Measurements from ENCODE around the gene SLF1.

The SLF1 gene

DNA sequence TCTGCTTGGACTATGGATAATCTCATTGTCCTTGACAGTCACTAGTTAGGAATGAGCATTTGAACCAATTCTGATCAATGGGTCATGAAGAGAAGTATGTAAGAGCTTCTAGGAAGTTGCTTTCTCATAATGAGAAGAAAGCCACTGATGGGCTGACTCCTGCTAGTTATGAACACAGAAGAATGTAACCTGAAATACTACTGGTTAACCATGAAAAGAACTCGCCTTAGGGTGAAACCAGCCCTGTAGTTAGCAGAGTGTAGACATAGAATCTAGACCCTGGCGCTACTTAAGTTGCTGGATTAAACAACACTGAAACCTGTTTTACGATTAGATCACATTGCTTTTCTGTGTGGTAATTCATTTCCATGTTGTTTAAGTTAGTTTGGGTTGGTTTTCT, 26.6 kb downstream of the SLF1 start:
- no peaks in the 10 kb centered on the region for H3K27me3 ChIP-seq (ENCODE audit: insufficient read depth, low read length, poor library complexity)
- no peak overlapping the region for H3K4me2 ChIP-seq (ENCODE audit: insufficient read depth, low read length)
- no peak overlapping the region for H2AFZ ChIP-seq (ENCODE audit: low read depth, low read length)
- H3K4me1 ChIP-seq (ENCODE audit: insufficient read depth, low read length) = no peaks in the 10 kb centered on the region
- H3K79me2 ChIP-seq (ENCODE audit: insufficient read depth, low read length) = peaks cover 15% of the 10 kb centered on the region
- no peak overlapping the region for H3K4me3 ChIP-seq (ENCODE audit: low read depth in 1 of 2, low read length in 2 of 2)
- H3K27ac ChIP-seq (ENCODE audit: low read length) = no peak overlapping the region
- peaks cover 57% of the 10 kb centered on the region for H3K36me3 ChIP-seq (ENCODE audit: insufficient read depth, low read length)
- no peak for DNase-seq
- peaks cover 4% of the 10 kb centered on the region for H3K9me3 ChIP-seq (ENCODE audit: insufficient read depth, low read length, severe bottlenecking)
- ATAC-seq (ENCODE audit: insufficient read depth, low read depth) = no peak
- H4K20me1 ChIP-seq (ENCODE audit: insufficient read depth, low read length) = no peaks in the 10 kb centered on the region
- TF ChIP-seq, protein P1, sequence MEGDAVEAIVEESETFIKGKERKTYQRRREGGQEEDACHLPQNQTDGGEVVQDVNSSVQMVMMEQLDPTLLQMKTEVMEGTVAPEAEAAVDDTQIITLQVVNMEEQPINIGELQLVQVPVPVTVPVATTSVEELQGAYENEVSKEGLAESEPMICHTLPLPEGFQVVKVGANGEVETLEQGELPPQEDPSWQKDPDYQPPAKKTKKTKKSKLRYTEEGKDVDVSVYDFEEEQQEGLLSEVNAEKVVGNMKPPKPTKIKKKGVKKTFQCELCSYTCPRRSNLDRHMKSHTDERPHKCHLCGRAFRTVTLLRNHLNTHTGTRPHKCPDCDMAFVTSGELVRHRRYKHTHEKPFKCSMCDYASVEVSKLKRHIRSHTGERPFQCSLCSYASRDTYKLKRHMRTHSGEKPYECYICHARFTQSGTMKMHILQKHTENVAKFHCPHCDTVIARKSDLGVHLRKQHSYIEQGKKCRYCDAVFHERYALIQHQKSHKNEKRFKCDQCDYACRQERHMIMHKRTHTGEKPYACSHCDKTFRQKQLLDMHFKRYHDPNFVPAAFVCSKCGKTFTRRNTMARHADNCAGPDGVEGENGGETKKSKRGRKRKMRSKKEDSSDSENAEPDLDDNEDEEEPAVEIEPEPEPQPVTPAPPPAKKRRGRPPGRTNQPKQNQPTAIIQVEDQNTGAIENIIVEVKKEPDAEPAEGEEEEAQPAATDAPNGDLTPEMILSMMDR (IDR thresholded peaks at IDR 0.05; ENCODE audit: borderline replicate concordance, extremely low read depth, low read length, poor library complexity, severe bottlenecking) = no peak
- TF ChIP-seq EZH2 (IDR thresholded peaks at IDR 0.05; ENCODE audit: borderline replicate concordance, low read depth, low read length, severe bottlenecking) = no peak
- H3K9ac ChIP-seq (ENCODE audit: low read depth, low read length) = no peak overlapping the region

- no peak overlapping the region for H3K4me2 ChIP-seq (ENCODE audit: insufficient read depth, low read length)
- DNase-seq (no peak), ATAC-seq (ENCODE audit: insufficient read depth, low read depth) (no peak)
- no peak overlapping the region for H2AFZ ChIP-seq (ENCODE audit: low read depth, low read length)
- no peaks in the 10 kb centered on the region for H3K9me3 ChIP-seq (ENCODE audit: insufficient read depth, low read length, severe bottlenecking)
- no peak overlapping the region for H3K9ac ChIP-seq (ENCODE audit: low read depth, low read length)
- no peak overlapping the region for H3K4me3 ChIP-seq (ENCODE audit: low read depth in 1 of 2, low read length in 2 of 2)
- no peak overlapping the region for H3K27ac ChIP-seq (ENCODE audit: low read length)
- no peaks in the 10 kb centered on the region for H3K79me2 ChIP-seq (ENCODE audit: insufficient read depth, low read length)
- TF ChIP-seq, protein P1 (IDR thresholded peaks at IDR 0.05; ENCODE audit: borderline replicate concordance, extremely low read depth, low read length, poor library complexity, severe bottlenecking) = no peak
- TF ChIP-seq EZH2 (IDR thresholded peaks at IDR 0.05; ENCODE audit: borderline replicate concordance, low read depth, low read length, severe bottlenecking) = no peak
- H3K4me1 ChIP-seq (ENCODE audit: insufficient read depth, low read length) = no peaks in the 10 kb centered on the region
- H4K20me1 ChIP-seq (ENCODE audit: insufficient read depth, low read length) = no peaks in the 10 kb centered on the region
- H3K27me3 ChIP-seq (ENCODE audit: insufficient read depth, low read length, poor library complexity) = no peaks in the 10 kb centered on the region
- peaks cover 56% of the 10 kb centered on the region for H3K36me3 ChIP-seq (ENCODE audit: insufficient read depth, low read length)
Measured at GRCh38 chr5:94646758-94647157, 28.3 kb downstream of the SLF1 start.

- Histone ChIP-seq H2AFZ (ENCODE audit: low read depth, low read length) (no peak overlapping the region), H3K4me3 (ENCODE audit: low read depth in 1 of 2, low read length in 2 of 2) (no peak overlapping the region), H3K4me2 (ENCODE audit: insufficient read depth, low read length) (no peak overlapping the region), H3K79me2 (ENCODE audit: insufficient read depth, low read length) (no peaks in the 10 kb centered on the region), H3K27me3 (ENCODE audit: insufficient read depth, low read length, poor library complexity) (no peaks in the 10 kb centered on the region), H3K4me1 (ENCODE audit: insufficient read depth, low read length) (no peaks in the 10 kb centered on the region), H3K9ac (ENCODE audit: low read depth, low read length) (no peak overlapping the region), H4K20me1 (ENCODE audit: insufficient read depth, low read length) (no peaks in the 10 kb centered on the region), H3K9me3 (ENCODE audit: insufficient read depth, low read length, severe bottlenecking) (peaks cover 2% of the 10 kb centered on the region), H3K36me3 (ENCODE audit: insufficient read depth, low read length) (peaks cover 68% of the 10 kb centered on the region), H3K27ac (ENCODE audit: low read length) (no peak overlapping the region)
- ATAC-seq (ENCODE audit: insufficient read depth, low read depth) (no peak), DNase-seq (no peak)
- TF ChIP-seq EZH2 (IDR thresholded peaks at IDR 0.05; ENCODE audit: borderline replicate concordance, low read depth, low read length, severe bottlenecking) = no peak
- TF ChIP-seq, protein P1 (IDR thresholded peaks at IDR 0.05; ENCODE audit: borderline replicate concordance, extremely low read depth, low read length, poor library complexity, severe bottlenecking) = no peak
Measured at GRCh38 chr5:94649874-94650273, 31.4 kb downstream of the SLF1 start.

DNA sequence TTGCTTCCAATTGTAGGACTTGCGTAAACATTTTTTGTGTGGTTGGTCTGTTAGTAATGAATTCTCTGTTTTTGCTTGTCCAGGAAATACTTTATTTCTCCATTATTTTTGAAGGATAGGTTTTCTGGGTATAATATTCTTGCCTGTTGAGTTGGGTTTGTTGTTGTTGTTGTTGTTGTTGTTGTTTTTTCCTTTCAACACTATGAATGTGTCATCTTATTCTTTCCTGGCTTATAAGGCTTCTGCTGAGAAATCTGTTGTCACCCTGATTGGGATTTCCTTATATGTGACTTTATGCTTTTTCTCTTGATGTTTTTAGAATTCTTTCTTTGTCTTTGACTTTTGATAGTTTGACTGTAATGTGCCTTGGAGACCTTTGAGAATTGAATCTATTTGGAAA, 39.8 kb downstream of the SLF1 start:
- H3K4me3 ChIP-seq (ENCODE audit: low read depth in 1 of 2, low read length in 2 of 2) = no peak overlapping the region
- H3K9me3 ChIP-seq (ENCODE audit: insufficient read depth, low read length, severe bottlenecking) = peaks cover 31% of the 10 kb centered on the region
- ATAC-seq (ENCODE audit: insufficient read depth, low read depth) (no peak), DNase-seq (no peak)
- no peak overlapping the region for H2AFZ ChIP-seq (ENCODE audit: low read depth, low read length)
- H3K27ac ChIP-seq (ENCODE audit: low read length) = no peak overlapping the region
- H3K4me1 ChIP-seq (ENCODE audit: insufficient read depth, low read length) = no peaks in the 10 kb centered on the region
- H3K9ac ChIP-seq (ENCODE audit: low read depth, low read length) = no peak overlapping the region
- no peak overlapping the region for H3K4me2 ChIP-seq (ENCODE audit: insufficient read depth, low read length)
- peaks cover 17% of the 10 kb centered on the region; the same call in 1 of the 2 replicates for H3K79me2 ChIP-seq (ENCODE audit: insufficient read depth, low read length)
- H4K20me1 ChIP-seq (ENCODE audit: insufficient read depth, low read length) = peaks cover 5% of the 10 kb centered on the region; the same call in 1 of the 2 replicates
- no peaks in the 10 kb centered on the region for H3K27me3 ChIP-seq (ENCODE audit: insufficient read depth, low read length, poor library complexity)
- TF ChIP-seq EZH2 (IDR thresholded peaks at IDR 0.05; ENCODE audit: borderline replicate concordance, low read depth, low read length, severe bottlenecking) = no peak
- TF ChIP-seq, protein P1 (IDR thresholded peaks at IDR 0.05; ENCODE audit: borderline replicate concordance, extremely low read depth, low read length, poor library complexity, severe bottlenecking) = no peak
- peaks cover 75% of the 10 kb centered on the region for H3K36me3 ChIP-seq (ENCODE audit: insufficient read depth, low read length)

Measured in DND-41 (cell line).